ENCODE data around the gene NDUFS7.

DNA sequence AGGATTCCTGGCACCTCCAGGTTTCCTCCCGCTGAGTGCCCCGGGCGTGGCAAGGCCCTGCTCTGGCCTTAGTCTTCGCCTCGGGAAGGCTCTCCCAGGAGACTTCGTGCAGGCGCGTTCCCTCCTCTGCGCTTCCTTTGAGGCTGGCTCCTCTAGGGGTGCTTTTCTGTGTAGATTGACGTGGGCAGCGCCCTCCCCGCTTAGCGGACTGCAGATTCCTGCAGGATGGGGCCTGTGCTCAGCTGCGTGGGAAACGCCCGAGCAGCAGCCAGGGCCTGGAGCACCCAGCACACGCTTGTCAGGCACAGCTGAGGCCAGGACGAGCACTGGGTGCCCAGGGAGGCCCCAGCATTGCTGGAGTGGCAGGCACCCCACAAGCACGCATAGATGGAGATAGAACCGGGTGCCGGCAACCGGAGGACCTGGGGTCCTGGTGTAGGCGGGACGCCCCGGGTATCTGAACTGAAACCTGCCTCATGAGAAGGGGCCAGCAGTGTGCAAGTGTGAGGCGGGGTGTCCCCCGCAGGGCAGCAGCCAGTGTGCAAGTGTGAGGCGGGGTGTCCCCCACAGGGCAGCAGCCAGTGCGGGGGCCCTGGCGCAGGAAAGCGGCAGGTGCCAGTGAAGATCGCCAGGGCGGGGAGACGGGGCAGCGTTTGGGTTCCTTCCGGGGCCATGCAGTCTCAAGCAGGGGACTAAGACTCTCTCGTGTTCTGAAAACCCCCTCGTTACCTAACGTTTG, 3.4 kb downstream of the NDUFS7 start:
- TF ChIP-seq ZNF212 (CRISPR knock-in tag; IDR thresholded peaks at IDR 0.05): no peak
- TF ChIP-seq POLR2AphosphoS2 (IDR thresholded peaks at IDR 0.05; ENCODE audit: low read length): no peak
- TF ChIP-seq TEAD4 (IDR thresholded peaks at IDR 0.05; ENCODE audit: low read length): no peak
- TF ChIP-seq TEAD4 (CRISPR knock-in tag; IDR thresholded peaks at IDR 0.05; ENCODE audit: borderline replicate concordance): no peak
- TF ChIP-seq, protein P1, sequence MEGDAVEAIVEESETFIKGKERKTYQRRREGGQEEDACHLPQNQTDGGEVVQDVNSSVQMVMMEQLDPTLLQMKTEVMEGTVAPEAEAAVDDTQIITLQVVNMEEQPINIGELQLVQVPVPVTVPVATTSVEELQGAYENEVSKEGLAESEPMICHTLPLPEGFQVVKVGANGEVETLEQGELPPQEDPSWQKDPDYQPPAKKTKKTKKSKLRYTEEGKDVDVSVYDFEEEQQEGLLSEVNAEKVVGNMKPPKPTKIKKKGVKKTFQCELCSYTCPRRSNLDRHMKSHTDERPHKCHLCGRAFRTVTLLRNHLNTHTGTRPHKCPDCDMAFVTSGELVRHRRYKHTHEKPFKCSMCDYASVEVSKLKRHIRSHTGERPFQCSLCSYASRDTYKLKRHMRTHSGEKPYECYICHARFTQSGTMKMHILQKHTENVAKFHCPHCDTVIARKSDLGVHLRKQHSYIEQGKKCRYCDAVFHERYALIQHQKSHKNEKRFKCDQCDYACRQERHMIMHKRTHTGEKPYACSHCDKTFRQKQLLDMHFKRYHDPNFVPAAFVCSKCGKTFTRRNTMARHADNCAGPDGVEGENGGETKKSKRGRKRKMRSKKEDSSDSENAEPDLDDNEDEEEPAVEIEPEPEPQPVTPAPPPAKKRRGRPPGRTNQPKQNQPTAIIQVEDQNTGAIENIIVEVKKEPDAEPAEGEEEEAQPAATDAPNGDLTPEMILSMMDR (IDR thresholded peaks at IDR 0.05 in 2 of 3, conservative IDR thresholded peaks at IDR 0.05 in 1 of 3; ENCODE audit: insufficient read depth in 2 of 3, low read depth in 1 of 3, low read length in 3 of 3): no peak
- TF ChIP-seq ELF4 (CRISPR knock-in tag; IDR thresholded peaks at IDR 0.05): no peak
- no peak for TF ChIP-seq PURB (CRISPR knock-in tag; IDR thresholded peaks at IDR 0.05; ENCODE audit: low read depth)
